NCI-H1105 treated with DMSO at 0.1 percent for 48 hours (cell line): ENCODE results near the gene APOBEC2.

ENCODE experiments used
- DNase-seq: peaks from one replicate; lab custom pipeline; 2025; lab: John Stamatoyannopoulos, UW

Gene APOBEC2

GRCh38 chr6:41088451-41088850, 35.4 kb downstream of the APOBEC2 start:
- DNase-seq, result no peak

GRCh38 chr6:41090841-41091761, 38.1 kb downstream of the APOBEC2 start:
- no peak for DNase-seq

- peak; percentile 26 for DNase-seq
These were observed 39.6 kb downstream of the APOBEC2 start for GRCh38 chr6:41092421-41093140.

GRCh38 chr6:41093729-41094128, 40.7 kb downstream of the APOBEC2 start:
- no peak for DNase-seq

GRCh38 chr6:41097467-41098090, 44.6 kb downstream of the APOBEC2 start:
- no peak for DNase-seq

GRCh38 chr6:41098366-41098765, 45.4 kb downstream of the APOBEC2 start:
- no peak for DNase-seq

- no peak for DNase-seq
These were observed 47.9 kb downstream of the APOBEC2 start for GRCh38 chr6:41100871-41101287.

GRCh38 chr6:41103847-41104246, 50.8 kb downstream of the APOBEC2 start:
- DNase-seq, result no peak

GRCh38 chr6:41111017-41111416, 58.0 kb downstream of the APOBEC2 start:
- DNase-seq, result no peak
